Skeletal muscle tissue (tissue), 2 donors: ENCODE results near the gene POLR1F. TPM values are rescaled to one million over a fixed set of nuclear protein-coding genes. Genes with fewer than 3 reads are reported as not detected.

Source experiments
- small RNA-seq: library from RNA; depleted of rRNA; stranded (forward); fragments of <200 nt; gene quantifications from one replicate; pipeline ENCODE3, GENCODE V24; 2014
- total RNA-seq: library from RNA; depleted of rRNA; stranded (reverse); fragments of >200 nt; gene quantifications from one replicate; pipeline ENCODE4 v1.2.3, GENCODE V29; 2014

The POLR1F gene
- total RNA-seq, 1 donor from 2014 or later = 9.4 TPM

Small RNA genes lying within 50 kb of the gene (small RNA-seq; reads per million reads assigned to genes)
- not detected for gene MIR3146

Other genes starting within 250 kb of the POLR1F start
- gene TMEM196, start 64.6 kb upstream of the POLR1F start, total RNA-seq = 0.52 TPM